HepG2 (cell line): Measurements from ENCODE around the gene GRM7. TPM values are rescaled to one million over a fixed set of nuclear protein-coding genes. Genes with fewer than 3 reads are reported as not detected.

Source experiments
- ATAC-seq: fragments of 200-7000 bp; cut with Tn5 transposase; 3 replicates; pipeline ENCODE4 v1.9.1; 2020; ENCODE audit warnings: mild to moderate bottlenecking, moderate library complexity
- BruUV-seq: library from RNA; stranded (reverse); fragments of 400-500 nt; replicated peaks from 2 replicates; lab custom pipeline; 2021; lab: Mats Ljungman, UMichigan
- CTCF ChIA-PET: fragments of 300-600 bp; formaldehyde crosslinking; extraction: SDS; loops from one replicate; lab custom pipeline; 2021; ENCODE audit warnings: low total read pairs, inconsistent platforms, low intra/inter-chr PET ratio; lab: Yijun Ruan, JAX
- POLR2A ChIA-PET: fragments of 350-600 bp; sonication (Branson Sonifier 250); formaldehyde crosslinking; loops from one replicate; lab custom pipeline; 2020; ENCODE audit warnings: antibody characterized with exemption, inconsistent platforms; lab: Yijun Ruan, JAX
- DNase-seq: peaks from one replicate; pipeline ENCODE4 v3.0.0-alpha.2; 2015; ENCODE audit warnings: low spot score
- FAIRE-seq: peaks from 3 replicates; lab custom pipeline; 2011; peaks lifted over from hg19 to GRCh38; lab: Jason Lieb, UNC
- H2AFZ ChIP-seq: one replicate; pipeline ENCODE4 v1.6.1; 2011; ENCODE audit warnings: low read length, inconsistent platforms
- H3K27ac ChIP-seq: fragments of 300-600 bp; 3 replicates; pipeline ENCODE4 v1.8.0; 2011; ENCODE audit warnings: mixed run types, mild to moderate bottlenecking, mixed read lengths, low read length, inconsistent platforms; ENCODE audit not compliant: insufficient read depth; ENCODE audit errors: extremely low read length
- H3K27me3 ChIP-seq, 2 experiments: fragments of 200-600 bp in 1 of 2; 2 replicates in 1 of 2; 3 replicates in 1 of 2; pipeline versions ENCODE4 v1.6.0 to v1.8.0; 2011; ENCODE audit warnings: low read length in 2 of 2, mild to moderate bottlenecking in 2 of 2, moderate library complexity in 2 of 2, inconsistent platforms in 1 of 2; ENCODE audit not compliant: insufficient read depth in 2 of 2, control insufficient read depth in 1 of 2
- H3K36me3 ChIP-seq, 2 experiments: fragments of 200-600 bp in 1 of 2; replicated peaks in 1 of 2; 2 replicates in 1 of 2; 3 replicates in 1 of 2; pipeline versions ENCODE4 v1.5.1 to v1.8.0; 2011; ENCODE audit warnings: low read length in 2 of 2, inconsistent platforms in 1 of 2; ENCODE audit not compliant: insufficient read depth in 2 of 2, control insufficient read depth in 1 of 2
- H3K4me1 ChIP-seq: 2 replicates; pipeline ENCODE4 v1.5.1; 2012; ENCODE audit warnings: low read length, inconsistent platforms; ENCODE audit not compliant: insufficient read depth
- H3K4me2 ChIP-seq: 2 replicates; pipeline ENCODE4 v1.6.0; 2011; ENCODE audit warnings: low read depth, low read length, inconsistent platforms
- H3K4me3 ChIP-seq, 3 experiments: fragments of 200-600 bp in 1 of 3; sonication (generic), shearing (Covaris generic) in 1 of 3; replicated peaks in 1 of 3; 2 replicates each; pipeline ENCODE4 v1.5.1; 2011 to 2016; ENCODE audit warnings: low read length in 3 of 3, inconsistent platforms in 2 of 3, low read depth in 2 of 3, mild to moderate bottlenecking in 2 of 3, control low read depth in 1 of 3, mixed read lengths in 1 of 3; ENCODE audit not compliant: insufficient read depth in 1 of 3
- H3K79me2 ChIP-seq: one replicate; pipeline ENCODE4 v1.6.1; 2011; ENCODE audit warnings: low read length, inconsistent platforms; ENCODE audit not compliant: insufficient read depth
- H3K9ac ChIP-seq: 2 replicates; pipeline ENCODE4 v1.6.0; 2011; ENCODE audit warnings: mild to moderate bottlenecking, low read depth, low read length, inconsistent platforms; ENCODE audit not compliant: insufficient read depth
- H3K9me3 ChIP-seq: 2 replicates; pipeline ENCODE4 v1.5.1; 2012; ENCODE audit warnings: mild to moderate bottlenecking, low read length
- H4K20me1 ChIP-seq: 2 replicates; pipeline ENCODE4 v1.6.0; 2011; ENCODE audit warnings: inconsistent platforms, mild to moderate bottlenecking, low read length, moderate library complexity; ENCODE audit not compliant: insufficient read depth
- ARHGAP35 ChIP-seq: sonication (generic); formaldehyde crosslinking; IDR thresholded peaks from 2 replicates; pipeline ENCODE4 v1.9.0; 2022; ENCODE audit warnings: mild to moderate bottlenecking, inconsistent platforms, moderate library complexity, missing genetic modification reagents, borderline replicate concordance
- ARID2 ChIP-seq: sonication (generic); formaldehyde crosslinking; IDR thresholded peaks from 2 replicates; pipeline ENCODE4 v1.8.1; 2022; ENCODE audit warnings: mild to moderate bottlenecking, missing genetic modification reagents, borderline replicate concordance
- ATF7-NPFF ChIP-seq: sonication (generic); formaldehyde crosslinking; IDR thresholded peaks from 2 replicates; pipeline ENCODE4 v1.8.1; 2023; ENCODE audit warnings: mild to moderate bottlenecking, low read depth, missing genetic modification reagents, moderate library complexity
- ELF3 ChIP-seq: IDR thresholded peaks from 2 replicates; pipeline ENCODE4 v1.6.1; 2016; ENCODE audit warnings: missing genetic modification reagents, missing compliant biosample characterization
- IRF9 ChIP-seq: sonication (generic); formaldehyde crosslinking; IDR thresholded peaks from 2 replicates; pipeline ENCODE4 v1.8.0; 2022; ENCODE audit warnings: missing genetic modification reagents, mild to moderate bottlenecking, borderline replicate concordance
- LCORL ChIP-seq, 2 experiments: fragments of 450-650 bp in 1 of 2; sonication (generic) in 1 of 2; formaldehyde crosslinking in 1 of 2; IDR thresholded peaks; 2 replicates each; pipeline versions ENCODE4 v1.5.0 to v1.6.1; 2017 to 2020; ENCODE audit warnings: antibody characterized with exemption in 1 of 2, missing genetic modification reagents in 1 of 2
- MXD4 ChIP-seq: IDR thresholded peaks from 2 replicates; pipeline ENCODE4 v1.6.1; 2016; ENCODE audit warnings: mild to moderate bottlenecking, missing biosample characterization, missing genetic modification reagents
- TIGD3 ChIP-seq: sonication (generic); formaldehyde crosslinking; IDR thresholded peaks from 2 replicates; pipeline ENCODE4 v1.5.1; 2020; ENCODE audit warnings: mild to moderate bottlenecking, missing genetic modification reagents, borderline replicate concordance
- ZNF12 ChIP-seq: sonication (generic); formaldehyde crosslinking; IDR thresholded peaks from 2 replicates; pipeline ENCODE4 v1.5.0; 2020; ENCODE audit warnings: missing genetic modification reagents
- ZNF275 ChIP-seq: sonication (generic); formaldehyde crosslinking; IDR thresholded peaks from 2 replicates; pipeline ENCODE4 v1.8.0; 2022; ENCODE audit warnings: missing genetic modification reagents, mild to moderate bottlenecking, inconsistent platforms, borderline replicate concordance
- ZNF460 ChIP-seq: sonication (generic); formaldehyde crosslinking; IDR thresholded peaks from 2 replicates; pipeline ENCODE4 v1.5.1; 2020; ENCODE audit warnings: missing genetic modification reagents, mild to moderate bottlenecking, borderline replicate concordance
- ZNF7 ChIP-seq: IDR thresholded peaks from 2 replicates; pipeline ENCODE4 v1.6.1; 2016; ENCODE audit warnings: missing biosample characterization, missing genetic modification reagents
- ZNF724P ChIP-seq: sonication (generic); formaldehyde crosslinking; IDR thresholded peaks from 2 replicates; pipeline ENCODE4 v1.8.0; 2022; ENCODE audit warnings: missing genetic modification reagents, borderline replicate concordance
- ZNF737 ChIP-seq: sonication (generic); formaldehyde crosslinking; IDR thresholded peaks from 2 replicates; pipeline ENCODE4 v1.5.0; 2020; ENCODE audit warnings: missing genetic modification reagents, mild to moderate bottlenecking, borderline replicate concordance
- WGBS: methylation state at CpG from one replicate; pipeline ENCODE4 v1.1.6; 2017; ENCODE audit warnings: low lambda C conversion rate; 5-methylcytosine and 5-hydroxymethylcytosine counted together
- in situ Hi-C: cut with HindIII; loops from 2 replicates; pipeline ENCODE4 v1.10.0; 2017; ENCODE audit warnings: low pct_unique_long_range_greater_than_20kb; ENCODE audit not compliant: extremely low pct_ligation_motif_present
- intact Hi-C: fragments of 100-400 bp; cut with micrococcal nuclease; formaldehyde crosslinking; loops from one replicate; pipeline ENCODE4 v1.10.0; 2022; ENCODE audit not compliant: unreplicated experiment
- polyA plus RNA-seq, 8 experiments: library from polyadenylated mRNA; depleted of rRNA in 3 of 8; stranded (reverse) in 7 of 8; unstranded in 1 of 8; fragments of >200 nt; fragmentation: Illumina TruSeq in 4 of 8; extraction: Trizol in 4 of 8; gene quantifications; 2 replicates each; pipeline versions ENCODE4 v1.2.1 to v1.2.3, GENCODE V29; 2011 to 2016; ENCODE audit warnings: low read depth in 4 of 8, missing spikeins in 1 of 8, mixed read lengths in 1 of 8; ENCODE audit not compliant: insufficient read depth in 1 of 8
- total RNA-seq, 5 experiments: library from RNA; depleted of rRNA; stranded (reverse); fragments of >200 nt; fragmentation: Illumina TruSeq; extraction: Trizol; gene quantifications; 2 replicates each; pipeline ENCODE4 v1.2.3, GENCODE V29; 2016; ENCODE audit warnings: low read depth in 1 of 5
- TF ChIP-seq, protein P1 (sequence below): sonication (generic); formaldehyde crosslinking; IDR thresholded peaks from 2 replicates; pipeline ENCODE4 v1.4.0; 2020; ENCODE audit warnings: mild to moderate bottlenecking, missing genetic modification reagents
- TF ChIP-seq, protein P2 (sequence below): sonication (generic); formaldehyde crosslinking; IDR thresholded peaks from 2 replicates; pipeline ENCODE4 v1.8.1; 2023; ENCODE audit warnings: mild to moderate bottlenecking, moderate library complexity, missing genetic modification reagents

The GRM7 gene
- total and polyA plus RNA-seq, 2 of the 13 experiments (the other 11 are each of a cell fraction or from before 2014, with no cell fraction given) = not detected

DNA sequence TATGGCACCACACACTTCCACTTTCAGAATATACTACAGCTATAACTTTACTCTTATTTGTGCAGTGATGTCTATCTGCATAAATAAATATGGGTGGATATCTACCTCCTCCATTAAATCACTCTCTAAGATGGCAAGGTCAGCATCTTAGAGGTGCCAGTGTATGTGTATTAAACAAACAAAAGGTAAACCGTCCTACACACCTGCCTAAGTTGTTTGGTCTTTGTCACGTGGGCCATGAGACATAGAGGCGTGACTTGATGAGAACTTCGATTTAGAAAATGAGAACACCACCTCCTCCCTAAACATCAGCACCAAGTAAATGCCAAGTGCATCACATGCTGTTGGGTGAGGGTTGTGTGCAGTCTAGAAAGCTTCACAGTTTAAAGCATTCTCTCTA is 310.6 kb downstream of the GRM7 start (continued):
- no peak for TF ChIP-seq TIGD3 (CRISPR knock-in tag)
- no peak for TF ChIP-seq ARHGAP35 (CRISPR knock-in tag)
- TF ChIP-seq IRF9 (CRISPR knock-in tag) = no peak
- TF ChIP-seq ZNF7 (CRISPR knock-in tag) = no peak
- no peak for TF ChIP-seq ELF3
- TF ChIP-seq ZNF724P (CRISPR knock-in tag) = no peak
- TF ChIP-seq, all 625 proteins: peak for 0

DNA sequence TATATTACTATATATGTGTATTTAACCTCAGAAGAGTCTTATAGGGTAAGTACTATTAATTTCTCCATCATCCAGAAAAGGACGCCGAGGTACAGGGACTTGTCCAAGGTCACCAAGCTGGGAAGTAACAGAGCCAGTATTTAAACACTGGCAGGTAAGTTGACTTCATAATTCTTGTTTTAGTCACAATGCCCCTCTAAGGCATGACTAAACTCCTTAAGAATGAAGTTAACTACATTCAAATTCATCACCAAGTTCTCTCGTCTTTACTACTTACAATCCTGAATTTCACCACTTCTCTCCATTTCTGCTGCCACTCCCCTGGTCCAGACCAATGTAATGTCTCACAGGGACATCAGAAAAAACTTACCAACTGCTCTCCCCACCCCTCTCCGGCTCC is 312.1 kb downstream of the GRM7 start:
- in situ Hi-C loops = no loop called here
- no peak overlapping the region for H2AFZ ChIP-seq
- TF ChIP-seq ZNF460 (CRISPR knock-in tag) = no peak
- TF ChIP-seq LCORL (IDR thresholded peaks at IDR 0.05) = no peak
- TF ChIP-seq LCORL (CRISPR knock-in tag; IDR thresholded peaks at IDR 0.05) = no peak
- TF ChIP-seq, protein P1, sequence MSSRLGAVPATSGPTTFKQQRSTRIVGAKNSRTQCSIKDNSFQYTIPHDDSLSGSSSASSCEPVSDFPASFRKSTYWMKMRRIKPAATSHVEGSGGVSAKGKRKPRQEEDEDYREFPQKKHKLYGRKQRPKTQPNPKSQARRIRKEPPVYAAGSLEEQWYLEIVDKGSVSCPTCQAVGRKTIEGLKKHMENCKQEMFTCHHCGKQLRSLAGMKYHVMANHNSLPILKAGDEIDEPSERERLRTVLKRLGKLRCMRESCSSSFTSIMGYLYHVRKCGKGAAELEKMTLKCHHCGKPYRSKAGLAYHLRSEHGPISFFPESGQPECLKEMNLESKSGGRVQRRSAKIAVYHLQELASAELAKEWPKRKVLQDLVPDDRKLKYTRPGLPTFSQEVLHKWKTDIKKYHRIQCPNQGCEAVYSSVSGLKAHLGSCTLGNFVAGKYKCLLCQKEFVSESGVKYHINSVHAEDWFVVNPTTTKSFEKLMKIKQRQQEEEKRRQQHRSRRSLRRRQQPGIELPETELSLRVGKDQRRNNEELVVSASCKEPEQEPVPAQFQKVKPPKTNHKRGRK (CRISPR knock-in tag) = no peak
- TF ChIP-seq ARID2 = no peak
- TF ChIP-seq ZNF12 (CRISPR knock-in tag) = no peak
- TF ChIP-seq ZNF275 (CRISPR knock-in tag) = no peak
- TF ChIP-seq ATF7-NPFF (CRISPR knock-in tag) = no peak
- TF ChIP-seq ZNF737 (CRISPR knock-in tag) = no peak
- no peak for TF ChIP-seq MXD4
- TF ChIP-seq, protein P2, sequence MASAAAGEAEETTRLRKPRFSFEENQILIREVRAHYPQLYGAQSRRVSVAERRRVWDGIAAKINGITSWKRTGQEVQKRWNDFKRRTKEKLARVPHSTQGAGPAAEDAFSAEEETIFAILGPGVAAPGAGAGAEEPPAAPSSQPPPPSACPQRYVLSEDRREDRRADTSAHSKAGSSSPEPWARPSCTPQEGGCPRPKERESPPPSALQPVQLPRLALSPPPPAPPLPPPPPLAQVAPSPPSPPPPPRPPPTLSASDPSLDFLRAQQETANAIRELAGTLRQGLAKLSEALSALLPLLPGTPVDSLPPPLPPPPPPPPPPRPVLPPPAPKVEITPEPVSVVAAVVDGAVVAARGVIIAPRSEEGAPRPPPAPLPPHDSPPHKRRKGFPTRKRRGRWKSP = no peak
- ATAC-seq (no peak), DNase-seq (no peak), FAIRE-seq (no peak)
- intact Hi-C loops = no loop called here
- BruUV-seq = no TSS peak
- no peak overlapping the region for H3K9ac ChIP-seq
- ChIA-PET POLR2A (no interaction called here), CTCF (no interaction called here)
- no peak overlapping the region for H3K4me3 ChIP-seq
- no peaks in the 10 kb centered on the region for H3K4me1 ChIP-seq
- H3K9me3 ChIP-seq = peaks cover 83% of the 10 kb centered on the region
- 5% methylated on average over 4 of the region's 4 CpGs for WGBS
- no peak overlapping the region for H3K27ac ChIP-seq
- H3K27me3 ChIP-seq = no peaks in the 10 kb centered on the region
- no peak overlapping the region for H3K4me2 ChIP-seq
- no peaks in the 10 kb centered on the region for H4K20me1 ChIP-seq
- no peaks in the 10 kb centered on the region for H3K79me2 ChIP-seq
- H3K36me3 ChIP-seq = no peaks in the 10 kb centered on the region
